Measurements from ENCODE around the gene ZER1.
"Not testable (repeated sequence)": the region's sequence is repeated elsewhere in the genome, so short reads cannot be mapped to it uniquely, and the experiment has no call there.

ZER1 gene

DNA sequence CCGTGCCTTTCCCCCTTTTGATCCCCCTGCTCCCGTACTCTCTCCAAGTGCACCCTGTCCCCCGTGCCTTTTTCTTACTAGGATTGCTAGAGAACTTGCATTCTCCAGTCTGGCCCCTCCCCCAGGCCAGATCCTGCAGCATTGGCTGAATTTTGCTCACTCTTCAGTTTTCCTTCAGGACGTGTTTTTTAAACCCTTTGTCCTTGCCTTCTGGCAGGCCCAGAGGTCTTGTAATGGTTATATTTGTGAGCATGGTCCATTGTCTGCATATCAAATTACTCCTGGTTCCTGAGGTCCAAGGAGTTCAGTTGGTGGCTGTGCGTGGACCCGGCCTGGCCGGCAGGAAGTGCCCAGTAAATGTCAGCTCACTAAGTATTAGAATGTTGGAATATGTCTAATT lies 15.9 kb upstream of the ZER1 start:
- no peak for DNase-seq (ENCODE audit: low read depth in 3 of 3)

DNA sequence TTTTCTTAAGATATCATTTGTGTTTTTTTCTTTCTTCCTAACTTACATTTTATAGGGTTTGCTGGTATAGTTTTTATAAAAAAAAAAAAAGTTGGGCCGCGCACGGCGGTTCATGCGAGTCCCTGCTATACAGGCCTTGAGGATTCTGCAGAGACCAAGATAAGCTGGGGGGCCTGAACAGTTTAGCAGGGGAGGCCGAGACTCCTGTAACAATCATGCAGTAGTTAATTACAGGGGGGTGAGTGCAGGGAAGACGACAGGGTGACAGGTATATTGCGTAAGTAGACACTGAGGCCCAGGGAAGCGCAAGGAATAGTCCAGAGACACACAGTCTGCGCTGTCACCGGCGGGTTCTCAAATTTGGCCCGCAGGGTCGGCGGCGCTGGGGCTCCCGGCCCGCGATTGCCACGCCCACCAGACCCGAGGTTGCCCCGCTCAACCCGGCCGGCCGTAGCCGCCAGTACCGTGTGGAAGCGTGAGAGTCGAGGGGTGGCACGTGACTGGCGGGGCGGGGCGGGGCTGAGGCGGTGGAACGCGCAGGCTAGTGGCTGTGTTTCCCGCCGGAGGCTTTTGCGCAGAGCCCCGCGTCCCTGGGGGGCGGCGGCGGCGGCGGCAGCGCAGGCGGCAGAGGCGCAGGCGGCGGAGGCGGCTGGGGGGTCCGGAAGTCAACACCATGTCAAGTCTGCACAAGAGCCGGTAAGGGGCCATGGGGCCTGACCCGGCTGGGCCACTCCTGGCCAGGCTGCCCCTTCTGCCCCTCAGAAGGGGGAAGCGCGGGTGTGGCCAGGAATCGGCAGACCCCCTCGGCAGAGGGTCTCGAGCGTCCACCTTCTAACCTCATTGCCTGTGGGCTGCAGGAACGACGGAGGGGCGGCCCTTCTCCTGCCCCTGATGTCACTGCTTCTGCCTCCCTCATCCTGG lies 15.2 kb upstream of the ZER1 start, which contains the start of gene TBC1D13:
Gene TBC1D13, plus strand, starts transcription at position 573 of the 921 bp plus-strand sequence. Its CDS starts 101 bp downstream, at position 674.
- DNase-seq (ENCODE audit: low read depth in 3 of 3) = peak; percentile 79 to 91 (median 82)

DNA sequence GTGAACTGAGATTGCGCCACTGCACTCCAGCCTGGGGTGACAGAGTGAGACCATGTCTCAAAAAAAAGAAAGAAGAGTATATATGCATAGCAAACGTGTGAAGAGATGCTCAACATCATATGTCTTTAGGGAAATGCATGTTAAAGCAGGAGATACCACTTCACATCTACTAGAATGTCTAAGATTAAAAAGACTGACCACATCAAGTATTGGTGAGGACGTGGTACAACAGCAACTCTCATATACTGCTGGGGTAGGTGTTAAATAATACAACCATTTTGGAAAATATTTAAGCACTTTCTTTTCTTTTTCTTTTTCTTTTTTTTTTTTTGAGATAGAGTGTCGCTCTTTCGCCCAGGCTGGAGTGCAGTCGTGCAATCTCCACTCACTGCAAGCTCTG lies 13.7 kb upstream of the ZER1 start:
- no peak for DNase-seq (ENCODE audit: low read depth in 3 of 3)

DNA sequence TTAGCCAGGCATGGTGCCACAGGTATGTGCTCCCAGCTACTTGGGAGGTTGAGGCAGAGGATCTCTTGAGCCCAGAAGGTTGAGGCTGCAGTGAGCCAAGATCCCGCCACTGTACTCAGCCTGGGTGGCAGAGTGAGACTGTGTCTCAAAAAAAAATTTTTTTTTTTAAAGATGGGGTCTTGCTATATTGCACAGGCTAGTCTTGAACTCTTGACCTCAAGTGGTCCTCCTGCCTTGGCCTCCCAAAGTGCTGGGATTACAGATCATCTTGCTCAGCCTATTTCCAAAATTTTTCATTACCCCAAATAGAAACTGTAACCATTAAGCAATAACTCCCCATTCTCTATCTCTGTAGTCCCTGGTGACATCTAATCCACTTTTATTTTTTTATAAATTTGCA lies 10.9 kb upstream of the ZER1 start:
- DNase-seq (ENCODE audit: low read depth in 3 of 3) = no peak

DNA sequence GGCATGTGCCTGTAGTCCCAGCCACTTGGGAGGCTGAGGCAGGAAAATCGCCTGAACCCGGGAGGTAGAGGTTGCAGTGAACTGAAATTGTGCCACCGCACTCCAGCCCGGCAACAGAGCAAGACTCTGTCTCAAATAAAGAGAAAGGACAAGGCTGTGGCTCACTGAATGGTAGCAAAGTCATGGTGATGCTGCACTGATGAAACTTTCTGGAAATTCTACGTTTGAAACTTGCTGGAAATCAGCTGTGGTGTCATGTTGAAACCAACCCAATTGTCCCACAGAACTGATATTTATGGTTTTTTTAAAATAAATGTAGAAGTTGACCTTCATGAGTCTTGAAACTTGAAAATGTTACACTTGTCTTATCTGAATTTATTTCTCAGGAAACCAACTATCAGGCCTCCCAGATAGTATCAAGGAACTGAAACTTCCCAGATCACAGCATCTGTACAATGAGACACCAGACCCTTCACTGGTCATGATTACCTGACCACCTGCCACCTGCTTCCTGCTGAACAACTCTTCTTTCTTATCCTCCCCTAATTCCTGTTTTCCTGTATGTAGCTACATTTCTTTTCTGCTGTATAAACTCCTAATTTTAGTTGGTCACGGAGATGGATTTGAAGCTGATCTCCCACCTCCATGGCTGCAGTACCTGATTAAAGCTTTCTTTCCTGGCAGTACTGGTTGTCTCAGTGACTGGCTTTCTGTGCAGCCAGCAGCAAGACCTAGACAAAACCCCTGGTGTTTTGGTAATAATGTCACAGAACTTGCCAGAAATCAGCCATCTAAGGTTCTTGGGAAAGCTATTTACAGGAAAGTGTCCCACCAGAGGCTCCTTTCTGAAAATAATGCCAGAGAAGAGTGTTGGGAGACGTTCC lies 9.7 kb upstream of the ZER1 start:
- DNase-seq (ENCODE audit: low read depth in 3 of 3) = no peak

DNA sequence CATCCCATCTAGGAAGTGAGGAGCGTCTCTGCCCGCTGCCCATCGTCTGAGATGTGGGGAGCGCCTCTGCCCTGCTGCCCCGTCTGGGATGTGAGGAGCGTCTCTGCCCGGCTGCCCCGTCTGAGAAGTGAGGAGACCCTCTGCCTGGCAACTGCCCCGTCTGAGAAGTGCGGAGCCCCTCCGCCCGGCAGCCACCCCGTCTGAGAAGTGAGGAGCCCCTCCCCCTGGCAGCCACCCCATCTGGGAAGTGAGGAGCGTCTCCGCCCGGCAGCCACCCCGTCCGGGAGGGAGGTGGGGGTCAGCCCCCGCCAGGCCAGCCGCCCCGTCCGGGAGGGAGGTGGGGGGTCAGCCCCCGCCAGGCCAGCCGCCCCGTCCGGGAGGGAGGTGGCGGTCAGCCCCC lies 8.4 kb upstream of the ZER1 start:
- DNase-seq (ENCODE audit: low read depth in 3 of 3) = not testable (repeated sequence)

DNA sequence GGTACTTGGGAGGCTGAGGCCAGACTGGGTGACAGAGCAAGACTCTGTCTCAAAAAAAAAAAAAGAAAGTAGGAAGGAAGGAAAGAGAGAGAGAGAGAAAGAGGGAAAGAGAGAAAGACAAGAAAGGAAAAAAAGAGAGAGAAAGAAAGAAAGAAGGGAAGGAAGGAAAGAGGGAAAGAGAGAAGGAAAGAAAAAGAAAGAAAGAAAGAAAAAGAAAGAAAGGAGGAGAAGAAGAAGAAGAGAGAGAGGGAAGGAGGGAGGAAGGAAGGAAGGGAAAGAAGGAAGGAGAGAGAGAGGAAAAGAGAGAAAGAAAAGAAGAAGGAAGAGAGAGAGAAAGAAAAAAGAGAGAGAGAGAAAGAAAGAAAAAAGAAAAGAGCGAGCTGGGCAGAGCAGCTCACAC lies 3.1 kb upstream of the ZER1 start:
- DNase-seq (ENCODE audit: low read depth in 3 of 3) = no peak

DNA sequence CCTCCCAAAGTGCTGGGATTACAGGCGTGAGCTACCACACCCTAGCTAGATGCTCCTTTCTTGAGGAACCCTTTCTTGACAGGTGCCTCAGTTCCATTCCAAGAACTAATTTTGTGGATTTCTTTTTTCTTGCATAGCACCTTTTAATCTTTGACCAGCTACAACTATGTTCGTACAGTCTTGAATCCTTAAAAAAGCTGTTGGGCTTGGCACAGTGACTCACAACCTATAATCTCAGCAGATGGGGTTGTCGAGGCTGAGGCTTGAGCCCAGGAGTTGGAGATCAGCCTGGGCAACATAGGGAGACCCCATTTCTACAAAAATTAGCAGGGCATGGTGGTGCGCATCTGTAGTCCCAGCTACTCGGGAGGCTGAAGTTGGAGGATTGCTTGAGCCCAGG lies 1.3 kb upstream of the ZER1 start:
- no peak for DNase-seq (ENCODE audit: low read depth in 3 of 3)

DNA sequence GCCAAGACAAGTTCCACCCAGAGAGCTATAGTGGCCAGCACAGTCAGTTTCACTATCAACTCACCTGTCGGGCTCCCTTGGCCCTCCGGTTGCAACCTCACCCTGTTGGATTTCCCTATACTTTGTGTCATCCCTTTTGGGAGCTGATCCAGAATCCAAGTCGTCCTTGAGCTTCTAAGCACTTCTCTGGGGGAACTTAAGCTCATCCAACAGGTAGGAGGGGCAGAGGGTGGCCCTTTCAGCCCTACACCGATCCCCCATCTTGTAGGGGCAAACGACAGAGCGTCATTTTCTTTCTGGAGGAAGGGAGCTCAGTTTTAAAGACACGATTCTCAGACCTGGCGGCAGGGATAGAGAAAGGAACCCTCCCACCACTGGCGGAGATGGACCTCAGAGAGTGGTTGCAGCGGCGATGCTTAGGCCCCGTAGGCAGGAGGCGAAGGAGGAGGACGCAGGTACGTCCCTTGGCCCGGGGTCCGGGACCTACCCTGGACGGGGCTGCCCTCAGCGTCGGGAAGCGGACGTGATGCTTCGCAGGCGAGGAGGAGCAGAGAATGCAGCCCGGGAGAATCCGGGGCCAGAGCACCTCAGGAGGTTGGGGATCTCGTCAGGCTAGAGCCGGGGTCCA lies 519 bp downstream of the ZER1 start:
- no peak for DNase-seq (ENCODE audit: low read depth in 3 of 3)

DNA sequence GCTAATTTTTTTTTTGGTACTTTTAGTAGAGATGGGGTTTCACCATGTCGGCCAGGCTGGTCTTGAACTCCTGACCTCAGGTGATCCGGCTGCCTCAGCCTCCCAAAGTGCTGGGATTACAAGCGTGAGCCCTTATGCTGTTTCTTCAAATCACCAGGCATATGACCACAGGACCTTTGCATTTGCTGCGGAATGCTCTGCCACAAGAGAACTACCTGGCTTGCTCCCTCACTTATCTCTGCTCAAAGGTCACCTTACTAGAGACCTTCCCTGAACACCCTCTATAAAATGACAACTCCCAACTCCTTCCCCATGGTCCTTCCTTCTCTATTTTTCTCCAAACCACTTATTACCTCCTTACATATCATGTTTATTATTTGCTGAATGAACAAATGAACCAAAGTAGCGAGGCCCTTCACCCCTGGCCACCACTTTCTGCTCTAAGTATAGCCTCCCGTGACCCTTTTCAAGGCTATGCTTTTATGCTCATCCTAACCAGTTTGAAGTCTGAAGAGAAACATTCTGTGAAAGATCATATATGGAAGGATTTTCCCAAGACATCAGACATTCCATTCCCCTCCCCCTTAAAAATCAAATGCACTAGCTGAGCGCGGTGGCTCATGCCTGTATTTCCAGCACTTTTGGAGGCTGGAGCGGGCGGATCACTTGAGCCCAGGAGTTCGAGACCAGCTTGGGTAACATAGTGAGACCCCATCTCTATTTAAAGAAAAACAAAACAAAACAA lies 1.3 kb downstream of the ZER1 start:
- no peak for DNase-seq (ENCODE audit: low read depth in 3 of 3)

DNA sequence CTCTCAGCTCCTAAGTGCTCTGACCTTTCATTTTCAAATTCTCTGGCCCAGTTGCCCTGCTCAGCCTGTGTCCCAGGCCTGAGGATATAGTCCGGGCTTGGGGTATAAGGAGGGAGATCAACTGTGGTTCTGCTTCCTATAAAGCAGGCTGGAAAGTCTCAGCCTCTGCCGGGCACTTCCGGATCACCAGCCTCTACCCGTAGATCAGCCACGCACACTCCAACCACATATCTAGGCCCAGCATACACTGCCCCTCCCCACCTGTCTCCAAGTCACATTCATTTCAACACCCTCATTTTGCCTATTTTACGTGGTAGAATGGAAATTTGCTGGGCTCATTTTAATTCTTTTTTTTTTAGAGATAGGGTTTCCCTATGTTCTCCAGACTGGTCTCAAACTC lies 3.1 kb downstream of the ZER1 start:
- no peak for DNase-seq (ENCODE audit: low read depth in 3 of 3)

DNA sequence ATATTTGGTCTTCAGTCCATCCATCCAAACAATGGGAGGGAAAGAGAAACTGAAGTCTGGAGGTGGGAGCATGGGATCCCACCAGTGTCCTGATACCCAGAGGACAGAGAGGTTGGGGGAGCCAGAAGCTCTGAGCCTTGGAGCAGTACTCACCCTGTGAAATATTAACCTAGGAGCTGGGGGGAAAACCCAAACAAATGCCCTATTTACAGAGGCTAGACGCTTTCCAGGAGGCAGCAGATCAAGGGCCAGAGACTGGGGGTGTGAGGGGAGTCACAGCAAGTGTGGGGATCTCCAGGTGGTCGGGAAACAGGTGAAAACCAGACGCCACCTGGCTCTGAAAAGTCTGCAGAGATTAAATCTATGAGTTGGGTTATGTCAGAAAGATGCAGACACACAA lies 6.2 kb downstream of the ZER1 start:
- no peak for DNase-seq (ENCODE audit: low read depth in 3 of 3)

DNA sequence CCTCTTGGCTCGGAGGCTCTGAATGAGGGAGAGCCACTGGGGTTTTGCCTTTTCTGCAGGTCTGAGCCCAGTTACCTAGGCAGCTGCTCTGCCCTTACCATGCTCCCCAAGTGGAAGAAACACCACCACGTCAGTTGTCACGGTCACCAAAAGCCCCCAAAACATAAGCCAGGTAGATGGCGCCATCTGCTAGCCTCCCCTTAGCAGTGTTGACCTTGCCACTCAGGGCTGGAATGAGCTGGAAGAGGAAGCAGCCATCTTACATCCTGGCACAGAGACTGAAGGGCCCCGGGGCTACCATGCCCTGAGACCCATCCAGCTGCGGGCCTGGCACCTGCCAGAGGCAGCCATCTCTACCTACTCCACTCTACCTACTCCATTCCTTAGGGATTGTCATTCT lies 7.4 kb downstream of the ZER1 start:
- no peak for DNase-seq (ENCODE audit: low read depth in 3 of 3)

DNA sequence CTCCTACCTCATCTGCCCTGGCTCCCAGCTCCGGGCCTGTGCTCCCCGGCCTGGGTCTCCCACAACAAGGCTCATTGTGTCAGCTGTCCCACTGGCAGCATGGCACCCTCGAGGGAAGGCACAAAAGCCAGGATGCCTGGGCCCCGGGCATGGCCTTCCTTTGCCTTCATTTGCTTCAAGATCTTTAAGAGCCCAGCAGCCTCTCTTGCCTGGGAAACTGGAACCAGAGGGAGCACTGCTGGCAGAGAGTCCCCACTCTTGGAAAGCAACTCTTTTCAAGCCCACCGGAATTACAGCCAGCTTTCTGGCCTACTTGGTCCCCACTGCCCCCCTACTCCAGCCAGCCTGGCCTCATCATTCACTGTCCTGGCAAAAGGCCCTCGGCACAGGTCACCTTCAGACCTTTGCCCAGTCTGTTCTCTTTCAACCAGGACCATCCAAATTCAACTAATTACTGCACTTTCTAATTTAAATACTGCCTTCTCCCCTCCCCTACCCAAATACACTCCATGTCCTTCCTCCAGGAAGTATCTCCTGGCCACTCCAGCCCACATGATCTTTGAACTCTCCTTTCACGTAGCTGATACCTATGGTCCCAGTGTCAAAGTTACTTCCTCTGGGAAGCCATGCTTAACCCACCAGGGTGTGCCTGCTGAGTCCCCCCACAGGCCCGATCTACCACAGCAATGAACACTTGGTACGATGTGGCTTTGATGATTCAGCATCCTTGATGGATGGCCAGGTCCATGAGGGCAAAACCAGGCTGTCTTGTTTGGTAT lies 8.9 kb downstream of the ZER1 start:
- DNase-seq (ENCODE audit: low read depth in 3 of 3) = no peak

DNA sequence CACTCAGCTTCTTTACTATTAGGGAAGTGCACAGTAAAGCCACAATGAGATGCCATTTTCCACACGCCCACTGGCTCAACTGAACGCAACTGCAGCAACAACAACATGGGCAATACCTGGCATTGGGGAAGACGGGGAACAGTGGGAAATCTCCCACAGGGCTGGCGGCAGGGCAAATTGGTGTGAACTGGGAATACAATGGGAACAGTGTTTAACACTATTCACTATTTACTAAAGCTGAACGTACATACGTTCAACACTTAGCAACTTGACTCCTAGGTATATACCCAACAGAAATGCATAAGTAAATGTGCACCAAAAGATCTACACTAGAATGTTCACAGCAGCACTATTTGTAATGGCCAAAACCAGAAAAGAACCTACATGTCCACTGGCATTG lies 14.1 kb downstream of the ZER1 start:
- no peak for DNase-seq (ENCODE audit: low read depth in 3 of 3)

DNA sequence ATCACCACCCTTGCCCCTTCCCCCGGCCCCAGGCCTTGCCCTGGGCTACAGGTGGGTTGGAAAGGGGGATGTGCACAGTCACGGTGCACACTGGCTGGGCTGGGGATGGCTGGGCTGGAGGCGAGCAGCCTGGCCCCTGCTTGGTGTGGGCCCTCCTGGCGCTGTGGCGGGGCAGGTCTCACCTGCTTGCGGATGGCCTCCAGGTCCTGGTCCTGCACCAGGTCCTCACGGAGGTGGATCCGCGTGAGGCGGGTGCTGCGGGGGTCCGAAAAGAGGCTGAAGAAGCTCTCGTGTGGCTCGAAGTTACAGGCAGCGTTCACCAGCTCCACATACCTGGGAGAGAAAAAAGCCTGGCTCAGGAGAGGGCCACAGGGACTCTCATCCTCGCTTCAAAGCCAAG lies 18.1 kb downstream of the ZER1 start:
- DNase-seq (ENCODE audit: low read depth in 3 of 3) = no peak

DNA sequence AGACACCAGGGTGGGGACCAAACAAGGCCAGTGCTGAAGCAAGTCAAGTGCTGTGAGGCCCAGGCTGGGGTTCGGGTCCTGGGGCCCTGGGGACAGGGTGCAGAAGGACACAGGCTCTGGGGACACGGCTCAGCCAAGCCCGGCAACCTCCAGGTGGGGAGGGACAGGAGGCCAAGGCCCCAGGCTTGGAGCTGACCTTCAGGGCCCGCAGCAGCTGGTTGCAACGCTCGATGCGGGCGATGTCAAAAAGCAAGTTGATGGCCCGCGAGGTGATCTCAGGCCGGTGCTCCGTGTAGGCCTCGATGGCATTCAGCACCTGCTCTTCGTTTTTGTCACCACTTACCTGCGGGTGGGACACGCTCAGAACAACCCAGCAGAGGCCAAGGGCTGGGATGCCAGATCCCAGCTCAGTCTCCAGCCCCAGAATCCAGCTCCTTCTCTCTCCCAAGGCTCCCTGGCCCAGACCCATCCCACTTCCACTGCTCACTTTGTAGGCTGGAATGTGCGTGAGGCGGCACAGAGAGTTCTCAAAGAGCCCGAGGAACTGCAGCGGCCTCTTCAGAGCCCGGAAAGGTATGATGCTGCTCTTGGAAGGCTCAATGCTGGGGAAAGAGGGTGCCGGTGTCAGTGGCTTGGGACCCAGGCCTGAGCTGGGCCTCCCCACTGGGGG lies 20.7 kb downstream of the ZER1 start:
- DNase-seq (ENCODE audit: low read depth in 3 of 3) = no peak

DNA sequence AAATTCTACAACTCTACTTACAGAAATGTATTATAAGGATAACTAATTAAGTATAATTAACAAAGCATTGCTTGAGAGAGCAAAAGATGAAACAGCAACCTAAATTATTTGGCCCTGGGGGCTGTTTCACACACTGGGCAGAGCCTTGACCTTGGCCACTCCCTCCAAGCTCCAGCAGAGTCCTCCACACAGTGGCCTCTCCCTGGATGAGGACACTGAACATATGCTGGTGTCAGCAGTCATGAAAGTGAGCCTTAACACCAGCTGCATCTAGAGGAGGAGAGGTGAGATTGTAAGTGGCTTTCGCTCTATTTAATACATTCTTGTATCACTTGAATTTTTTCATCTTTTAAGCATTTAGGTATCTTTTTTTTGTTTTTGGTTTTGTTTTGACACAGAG lies 24.5 kb downstream of the ZER1 start:
- no peak for DNase-seq (ENCODE audit: low read depth in 3 of 3)

DNA sequence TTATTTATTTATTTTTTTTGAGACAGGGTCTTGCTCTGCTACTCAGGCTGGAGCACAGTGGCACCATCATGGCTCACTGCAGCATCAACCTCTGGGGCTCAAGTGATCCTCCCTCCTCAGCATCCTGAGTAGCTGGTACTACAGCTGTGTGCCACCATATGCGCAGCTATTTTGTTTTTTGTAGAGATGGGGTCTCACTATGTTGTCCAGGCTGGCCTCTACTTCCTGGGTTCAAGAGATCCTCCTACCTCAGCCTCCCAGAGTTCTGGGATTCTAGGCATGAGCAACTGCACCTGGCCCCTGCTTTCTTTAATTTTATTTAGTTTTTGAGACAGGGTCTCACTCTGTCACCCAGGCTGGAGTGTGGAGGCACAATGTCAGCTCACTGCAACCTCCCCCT lies 28.3 kb downstream of the ZER1 start:
- no peak for DNase-seq (ENCODE audit: low read depth in 3 of 3)

DNA sequence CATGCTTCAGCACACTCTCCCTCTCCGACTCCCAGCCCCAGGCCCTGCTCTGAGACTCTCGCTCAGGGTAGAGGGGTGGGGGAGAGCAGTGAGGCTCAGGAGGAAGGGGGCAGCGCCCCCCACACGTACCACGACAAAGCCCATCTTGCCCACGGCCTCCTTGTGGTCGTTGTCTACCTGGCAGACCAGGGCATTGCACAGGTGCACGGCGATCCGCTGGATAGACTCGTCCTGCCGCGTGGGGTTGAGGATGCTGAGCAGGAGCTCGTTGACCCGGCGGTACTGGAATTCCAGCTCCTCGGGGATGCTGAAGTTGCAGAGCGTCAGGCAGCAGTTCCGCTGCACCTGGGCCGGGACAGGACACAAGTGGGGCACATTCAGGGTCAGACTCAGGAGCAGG lies 29.3 kb downstream of the ZER1 start:
- no peak for DNase-seq (ENCODE audit: low read depth in 3 of 3)
